SKM-1 (cell line): Measurements from ENCODE around the gene ANXA3.
"Not testable (repeated sequence)": the region's sequence is repeated elsewhere in the genome, so short reads cannot be mapped to it uniquely, and the experiment has no call there.

Experiments
- DNase-seq: peaks from one replicate; lab custom pipeline; 2025; ENCODE audit not compliant: unreplicated experiment; lab: John Stamatoyannopoulos, UW

Gene ANXA3, protein sequence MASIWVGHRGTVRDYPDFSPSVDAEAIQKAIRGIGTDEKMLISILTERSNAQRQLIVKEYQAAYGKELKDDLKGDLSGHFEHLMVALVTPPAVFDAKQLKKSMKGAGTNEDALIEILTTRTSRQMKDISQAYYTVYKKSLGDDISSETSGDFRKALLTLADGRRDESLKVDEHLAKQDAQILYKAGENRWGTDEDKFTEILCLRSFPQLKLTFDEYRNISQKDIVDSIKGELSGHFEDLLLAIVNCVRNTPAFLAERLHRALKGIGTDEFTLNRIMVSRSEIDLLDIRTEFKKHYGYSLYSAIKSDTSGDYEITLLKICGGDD

GRCh38 chr4:78551420-78552351, at the start of gene ANXA3:
TSS of gene ANXA3 (plus strand) at chr4:78551770. CDS start at chr4:78554474, 2,704 bp downstream.
- DNase-seq = no peak

- not testable (repeated sequence) for DNase-seq
Observed at GRCh38 chr4:78506260-78506659, 45.3 kb upstream of the ANXA3 start.

GRCh38 chr4:78509043-78509442, 42.5 kb upstream of the ANXA3 start:
- DNase-seq = no peak

DNA sequence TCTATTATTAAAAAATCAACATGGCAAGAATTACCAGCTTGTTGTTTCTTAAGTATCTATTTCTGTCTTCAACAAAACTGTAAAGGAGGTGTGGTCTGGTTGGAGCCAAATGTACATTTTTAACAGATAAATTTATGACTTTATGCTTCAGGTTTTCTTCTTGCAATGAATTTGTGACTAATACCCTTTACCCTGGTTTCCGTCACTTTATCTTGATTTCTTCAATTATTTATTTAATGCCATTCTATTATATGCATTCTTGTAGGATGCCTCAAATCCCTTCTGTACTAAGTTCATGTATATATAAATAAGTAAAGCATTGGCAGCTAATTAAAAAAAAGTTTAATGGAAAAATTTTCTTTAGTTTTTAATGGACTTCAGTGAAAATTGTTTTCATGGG, 41.5 kb upstream of the ANXA3 start:
- no peak for DNase-seq

DNA sequence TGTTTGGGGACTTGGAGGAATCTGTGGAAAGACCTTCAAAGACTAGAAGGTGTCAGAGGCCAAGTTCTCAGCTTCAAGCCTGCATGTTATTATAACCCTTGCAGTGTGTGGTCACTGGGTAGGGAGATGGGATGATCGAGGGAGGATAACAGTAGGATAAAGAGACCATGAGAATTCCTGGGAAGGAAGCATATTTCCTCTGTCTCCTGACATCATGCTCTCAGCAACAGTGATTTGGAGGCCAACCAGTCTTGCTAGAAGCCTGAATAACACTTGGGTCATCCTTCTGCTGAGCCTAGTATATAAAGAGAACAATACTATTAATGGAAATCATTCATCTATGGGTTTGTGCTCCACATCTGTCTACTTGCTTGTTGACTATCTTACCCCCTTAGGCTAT, 40.9 kb upstream of the ANXA3 start:
- no peak for DNase-seq

DNA sequence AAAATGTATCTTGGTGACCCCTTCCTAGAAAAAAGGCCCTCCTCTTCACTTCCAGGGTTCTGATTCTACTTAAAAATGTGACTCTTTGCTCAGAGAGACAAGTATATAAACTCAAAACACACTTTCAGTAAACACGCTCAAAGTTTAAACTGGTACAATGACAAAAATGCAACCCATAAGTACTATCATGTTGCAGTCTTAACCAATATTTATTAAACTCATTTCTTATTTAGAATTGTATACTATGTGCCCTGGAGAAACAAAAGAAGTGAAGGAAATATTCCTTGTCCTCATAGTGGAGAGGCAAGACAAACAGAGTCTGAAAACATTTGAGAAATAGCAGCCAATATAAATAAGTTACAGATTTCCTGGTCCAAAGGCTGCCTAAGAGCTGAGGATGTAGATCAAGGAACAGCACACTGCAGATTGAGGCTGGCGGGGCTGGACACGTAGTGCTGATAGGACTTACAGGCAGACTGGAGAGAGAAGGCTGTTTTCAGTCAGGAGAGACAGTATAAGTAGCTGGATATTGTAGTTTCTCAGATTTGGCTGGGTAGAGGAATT, 39.1 kb upstream of the ANXA3 start:
- no peak for DNase-seq

DNA sequence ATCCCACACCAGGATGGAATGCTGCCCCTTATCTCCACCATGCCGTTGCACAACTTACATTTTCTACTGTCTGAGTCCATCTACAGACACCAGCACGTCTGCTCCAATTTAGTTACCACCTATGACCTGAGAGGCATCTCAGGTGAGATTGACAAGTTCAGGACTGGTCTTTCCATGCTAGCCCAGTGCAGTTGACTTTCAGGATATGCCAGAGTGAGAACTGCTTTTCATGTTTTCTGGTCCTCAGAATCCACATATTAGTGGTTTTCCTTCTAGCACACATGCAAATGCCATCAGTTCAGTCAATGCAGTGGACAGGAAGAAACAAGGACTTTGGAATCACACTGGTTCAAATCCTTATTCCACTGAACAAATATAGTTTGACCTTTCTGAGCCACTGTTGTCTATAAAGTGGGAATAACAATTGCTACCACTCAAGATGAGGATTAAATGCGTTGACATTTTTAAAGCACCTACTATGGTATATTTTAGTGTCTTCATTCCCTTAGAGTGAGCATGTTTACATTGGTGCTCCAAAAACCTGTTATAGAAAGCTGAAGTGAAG, 38.1 kb upstream of the ANXA3 start:
- no peak for DNase-seq

- no peak for DNase-seq
Observed at GRCh38 chr4:78517050-78517652, 34.4 kb upstream of the ANXA3 start.

GRCh38 chr4:78518561-78518960, 33.0 kb upstream of the ANXA3 start:
- no peak for DNase-seq

GRCh38 chr4:78519962-78520361, 31.6 kb upstream of the ANXA3 start:
- DNase-seq = no peak

DNA sequence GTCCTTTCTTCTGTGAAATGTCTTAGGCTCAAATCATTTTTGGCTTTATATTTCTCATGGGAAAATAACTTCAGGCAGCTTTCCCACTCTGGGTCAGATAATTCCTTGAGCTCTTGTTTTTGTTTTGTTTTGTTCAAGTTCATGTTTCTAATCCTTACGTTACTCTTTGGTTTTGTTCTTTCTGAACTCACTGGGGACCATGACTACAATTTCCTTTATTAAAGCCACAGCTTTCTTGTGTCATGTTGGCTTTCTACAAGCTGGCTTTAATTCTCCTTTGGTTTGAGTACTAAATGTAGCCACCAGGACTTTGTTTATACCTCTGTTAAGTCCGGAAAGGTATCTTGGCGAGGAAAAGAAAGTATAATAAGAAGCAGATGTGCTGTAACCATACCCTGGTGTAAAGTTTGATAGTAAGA, 30.8 kb upstream of the ANXA3 start:
- no peak for DNase-seq

DNA sequence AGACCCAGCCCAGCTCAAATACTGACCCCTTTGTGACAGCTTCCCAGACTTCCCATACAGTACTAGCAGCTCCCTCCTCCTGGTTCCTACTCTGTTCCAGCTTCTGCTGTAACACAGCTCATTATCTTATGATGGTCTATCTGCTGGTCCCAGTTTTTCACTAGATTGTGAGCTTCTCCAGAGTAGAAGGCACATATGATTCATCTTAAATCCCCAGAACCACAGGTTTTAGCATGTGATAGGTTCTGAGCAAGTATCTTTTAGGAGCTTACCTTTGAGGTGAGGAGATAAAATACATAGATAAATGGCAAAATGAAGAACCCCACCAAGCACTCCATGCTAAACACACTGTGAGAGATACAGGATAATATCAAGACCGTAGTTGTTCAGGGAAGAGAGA, 27.6 kb upstream of the ANXA3 start:
- no peak for DNase-seq

GRCh38 chr4:78525559-78525958, 26.0 kb upstream of the ANXA3 start:
- DNase-seq = no peak

DNA sequence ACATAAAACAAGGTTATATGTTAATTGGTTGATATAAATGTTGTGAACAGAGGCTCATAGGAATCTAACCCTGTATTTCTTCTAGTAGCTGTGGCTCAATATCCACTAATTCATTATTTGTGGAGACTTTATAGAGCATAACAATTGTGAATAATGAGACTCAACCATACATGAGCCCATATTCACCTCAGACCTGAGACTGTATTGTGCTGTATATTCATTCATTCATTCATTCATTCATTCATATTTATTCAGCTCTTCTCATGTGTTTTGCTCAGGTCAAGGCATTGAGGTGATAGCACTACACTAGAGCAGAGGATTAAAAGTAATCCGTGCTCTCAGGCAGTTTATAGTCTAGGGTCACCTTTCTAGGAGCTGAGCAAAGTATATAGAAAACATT, 24.5 kb upstream of the ANXA3 start:
- no peak for DNase-seq

DNA sequence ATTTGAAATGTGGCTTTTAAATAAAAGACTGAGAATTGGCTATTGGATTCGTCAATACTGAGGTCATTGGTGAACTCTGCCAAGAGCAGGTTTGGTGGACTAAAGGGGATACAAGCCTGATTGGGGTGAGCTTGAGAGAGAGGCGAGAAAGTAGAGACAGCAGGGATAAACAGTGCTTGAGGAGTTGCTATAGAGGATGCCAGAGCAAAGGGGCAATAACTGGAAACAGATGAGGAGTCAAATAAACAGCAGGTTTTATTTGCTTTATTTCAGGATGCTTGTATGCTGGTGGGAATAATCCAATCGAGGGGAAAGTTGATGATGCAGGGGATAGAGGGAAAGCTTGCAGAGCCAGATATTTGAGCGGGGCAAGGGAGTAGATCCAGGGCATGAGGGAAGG, 24.0 kb upstream of the ANXA3 start:
- no peak for DNase-seq

- no peak for DNase-seq
Observed at GRCh38 chr4:78528327-78528726, 23.2 kb upstream of the ANXA3 start.

GRCh38 chr4:78529569-78530209, 21.9 kb upstream of the ANXA3 start:
- no peak for DNase-seq

GRCh38 chr4:78532046-78532445, 19.5 kb upstream of the ANXA3 start:
- peak; percentile 54 for DNase-seq

DNA sequence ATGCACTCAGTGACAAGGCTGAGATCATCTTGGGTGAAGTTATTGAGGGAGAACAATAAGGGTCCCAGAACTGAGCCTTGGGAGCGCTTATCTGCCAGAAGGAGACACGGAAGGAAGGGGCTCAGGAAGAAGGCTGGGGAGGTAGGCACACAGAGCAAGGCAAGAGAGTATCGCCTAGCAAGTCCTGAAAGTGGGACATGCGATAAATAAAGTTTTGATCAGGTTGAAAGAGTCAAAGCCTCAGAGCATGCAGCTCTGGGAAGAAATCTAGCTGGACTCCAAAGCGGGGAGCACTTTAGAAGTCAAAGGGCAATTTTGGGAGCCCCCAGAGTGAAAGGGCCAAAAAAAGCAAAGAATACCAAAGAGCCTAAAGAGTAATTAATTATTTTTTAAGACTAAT, 17.7 kb upstream of the ANXA3 start:
- DNase-seq = no peak

- DNase-seq = no peak
Observed at GRCh38 chr4:78534286-78534955, 17.1 kb upstream of the ANXA3 start.
